Measurements from ENCODE around the gene AUTS2.

GRCh38 chr7:70700941-70701425 lies 1102.7 kb downstream of the AUTS2 start:
- TF ChIP-seq SUZ12 (IDR thresholded peaks at IDR 0.05; ENCODE audit: extremely low read depth, insufficient read depth, insufficient read length) (no peak), ZNF274 (IDR thresholded peaks at IDR 0.05; ENCODE audit: low read depth, low read length) (no peak), YY1 (IDR thresholded peaks at IDR 0.05; ENCODE audit: insufficient read depth, insufficient read length) (no peak)
